ENCODE measurements around the gene KHDC4. TPM values are rescaled to one million over a fixed set of nuclear protein-coding genes. Genes with fewer than 3 reads are reported as not detected.

Gene KHDC4
- total and polyA plus RNA-seq, 2 of the 13 experiments (the other 11 are each of a cell fraction or from before 2014, with no cell fraction given) = 33.5 to 92.0 TPM

DNA sequence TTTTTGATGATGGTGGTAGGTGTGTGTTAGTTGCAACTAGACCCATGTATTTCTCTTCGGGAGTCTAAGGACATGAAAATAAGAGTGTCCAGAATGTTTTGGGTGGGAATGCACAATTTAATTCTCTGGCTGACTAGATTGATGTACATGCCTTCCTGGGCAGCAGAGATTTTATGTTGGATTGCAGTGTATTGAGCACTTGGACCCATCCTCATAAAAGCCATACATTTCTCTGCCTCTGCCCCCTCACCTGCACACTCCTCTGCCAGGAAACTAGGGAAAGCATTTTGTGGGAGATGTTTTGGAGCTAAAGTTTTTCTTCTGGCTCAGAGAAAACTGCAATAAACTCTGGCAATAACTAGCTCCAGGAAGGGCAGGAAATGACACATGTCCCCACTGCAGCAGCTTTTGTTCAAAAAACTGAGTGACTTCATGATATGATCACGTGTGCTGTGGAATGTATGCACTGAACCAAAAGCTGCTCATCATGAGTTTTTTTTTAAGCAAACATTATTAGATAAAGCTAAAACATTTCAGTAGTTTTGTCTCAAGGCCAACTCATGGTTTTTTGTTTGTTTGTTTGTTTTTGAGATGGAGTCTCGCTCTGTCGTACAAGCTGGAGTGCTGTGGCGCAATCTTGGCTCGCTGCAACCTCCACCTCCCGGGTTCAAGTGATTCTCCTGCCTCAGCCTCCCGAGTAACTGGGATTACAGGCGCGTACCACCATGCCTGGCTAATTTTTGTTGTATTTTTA lies 40.6 kb downstream of the KHDC4 start (continued):
- TF ChIP-seq KDM2A (CRISPR knock-in tag; IDR thresholded peaks at IDR 0.05; ENCODE audit: borderline replicate concordance, low read depth) (peak; percentile 33; the same call in 1 of the 2 replicates), THAP11 (CRISPR knock-in tag; IDR thresholded peaks at IDR 0.05) (0 out of 2 replicates have a peak, but pooled peaks have one; percentile 34), BCL6 (CRISPR knock-in tag; IDR thresholded peaks at IDR 0.05) (no peak)
- TF ChIP-seq, protein P1, sequence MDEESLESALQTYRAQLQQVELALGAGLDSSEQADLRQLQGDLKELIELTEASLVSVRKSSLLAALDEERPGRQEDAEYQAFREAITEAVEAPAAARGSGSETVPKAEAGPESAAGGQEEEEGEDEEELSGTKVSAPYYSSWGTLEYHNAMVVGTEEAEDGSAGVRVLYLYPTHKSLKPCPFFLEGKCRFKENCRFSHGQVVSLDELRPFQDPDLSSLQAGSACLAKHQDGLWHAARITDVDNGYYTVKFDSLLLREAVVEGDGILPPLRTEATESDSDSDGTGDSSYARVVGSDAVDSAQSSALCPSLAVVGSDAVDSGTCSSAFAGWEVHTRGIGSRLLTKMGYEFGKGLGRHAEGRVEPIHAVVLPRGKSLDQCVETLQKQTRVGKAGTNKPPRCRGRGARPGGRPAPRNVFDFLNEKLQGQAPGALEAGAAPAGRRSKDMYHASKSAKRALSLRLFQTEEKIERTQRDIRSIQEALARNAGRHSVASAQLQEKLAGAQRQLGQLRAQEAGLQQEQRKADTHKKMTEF (CRISPR knock-in tag; IDR thresholded peaks at IDR 0.05) = peak; percentile 48; the same call in 1 of the 2 replicates

DNA sequence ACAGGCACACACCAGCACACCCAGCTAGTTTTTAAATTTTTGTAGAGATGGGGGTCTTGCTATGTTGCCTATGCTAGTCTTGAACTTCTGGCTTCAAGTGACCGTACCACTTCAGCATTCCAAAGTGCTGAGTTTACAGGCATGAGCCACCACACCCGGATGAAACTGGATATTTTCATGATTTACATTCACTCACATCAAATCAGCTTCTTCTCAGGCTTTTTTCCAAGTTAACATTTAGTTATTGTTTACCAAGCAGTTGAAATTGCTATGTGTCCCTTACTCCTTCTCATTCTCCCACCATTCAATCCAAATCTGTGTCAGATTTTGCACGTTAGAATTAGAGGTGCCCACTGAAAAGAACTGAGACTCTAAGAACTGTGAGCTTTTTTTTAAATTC lies 41.4 kb downstream of the KHDC4 start:
- Histone ChIP-seq H3K4me1 (ENCODE audit: insufficient read depth, low read length) (peaks cover 38% of the 10 kb centered on the region), H3K79me2 (ENCODE audit: insufficient read depth, low read length) (no peaks in the 10 kb centered on the region), H2AFZ (ENCODE audit: low read length) (no peak overlapping the region), H3K9ac (ENCODE audit: insufficient read depth, low read depth, low read length) (peak overlapping the region; percentile 14; the same call in 1 of the 2 replicates), H3K9me3 (ENCODE audit: low read length) (no peaks in the 10 kb centered on the region), H4K20me1 (ENCODE audit: insufficient read depth, low read length) (no peaks in the 10 kb centered on the region), H3K4me2 (ENCODE audit: low read depth, low read length) (peak overlapping the region; percentile 22), H3K4me3 (replicated peaks in 1 of 3; ENCODE audit: insufficient read depth in 1 of 3, low read depth in 2 of 3, low read length in 3 of 3) (no peak overlapping the region; a peak in 1 of 6 replicates), H3K36me3 (replicated peaks in 1 of 2; ENCODE audit: control insufficient read depth in 1 of 2, insufficient read depth in 2 of 2, low read length in 2 of 2) (no peaks in the 10 kb centered on the region), H3K27ac (ENCODE audit: extremely low read length, insufficient read depth, low read length) (peak overlapping the region; percentile 49), H3K27me3 (ENCODE audit: control insufficient read depth in 1 of 2, insufficient read depth in 2 of 2, low read length in 2 of 2) (no peaks in the 10 kb centered on the region)
- FAIRE-seq = no peak
- ChIA-PET POLR2A (interaction anchor here (1.7 kb wide), 1 partner anchor 34 kb away, joined by 11 read pairs; the partner anchor contains the start of gene SYT11), CTCF (ENCODE audit: low intra/inter-chr PET ratio, low total read pairs) (no interaction called here)
- WGBS (ENCODE audit: low lambda C conversion rate) = 6% methylated on average over 3 of the region's 3 CpGs
- in situ Hi-C loops (cut with HindIII; ENCODE audit: extremely low pct_ligation_motif_present, low pct_unique_long_range_greater_than_20kb) = no loop called here
- intact Hi-C loops (cut with micrococcal nuclease; ENCODE audit: unreplicated experiment) = loop anchor here (10.0 kb wide), 1 partner anchor 1522 kb away; no protein-coding TSS in a partner anchor
- TF ChIP-seq LCORL (IDR thresholded peaks at IDR 0.05) = no peak
- no peak for TF ChIP-seq LCORL (CRISPR knock-in tag; IDR thresholded peaks at IDR 0.05)
- TF ChIP-seq, protein P2, sequence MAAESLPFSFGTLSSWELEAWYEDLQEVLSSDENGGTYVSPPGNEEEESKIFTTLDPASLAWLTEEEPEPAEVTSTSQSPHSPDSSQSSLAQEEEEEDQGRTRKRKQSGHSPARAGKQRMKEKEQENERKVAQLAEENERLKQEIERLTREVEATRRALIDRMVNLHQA (CRISPR knock-in tag; IDR thresholded peaks at IDR 0.05) = no peak
- TF ChIP-seq FOSL2 (CRISPR knock-in tag; IDR thresholded peaks at IDR 0.05) = peak; percentile 55
- no peak for ATAC-seq
- no peak for DNase-seq (ENCODE audit: low spot score)
- BruUV-seq (replicated peaks) = no TSS peak
